Measurements from ENCODE around the gene PRKG1.

DNA sequence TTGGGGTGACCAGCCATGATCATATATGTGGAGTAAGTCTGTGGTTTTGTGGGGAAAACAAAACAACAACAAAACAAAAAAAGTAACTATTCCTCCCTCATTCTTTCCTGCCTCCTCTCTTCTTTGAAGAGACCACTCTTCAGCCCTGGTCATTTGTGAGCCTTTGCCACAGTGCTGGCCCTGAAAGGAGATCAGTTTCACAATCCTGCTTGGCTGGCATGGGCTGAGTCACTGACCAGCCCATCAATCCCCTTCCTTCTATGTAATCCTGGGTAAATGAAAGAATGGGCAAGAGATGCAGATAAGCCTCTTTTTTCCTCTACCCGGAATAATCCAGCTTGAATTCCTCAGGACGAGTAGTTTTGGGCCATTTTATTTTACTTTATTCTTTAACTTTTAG is 611.5 kb downstream of the PRKG1 start:
- TF ChIP-seq, protein P1, sequence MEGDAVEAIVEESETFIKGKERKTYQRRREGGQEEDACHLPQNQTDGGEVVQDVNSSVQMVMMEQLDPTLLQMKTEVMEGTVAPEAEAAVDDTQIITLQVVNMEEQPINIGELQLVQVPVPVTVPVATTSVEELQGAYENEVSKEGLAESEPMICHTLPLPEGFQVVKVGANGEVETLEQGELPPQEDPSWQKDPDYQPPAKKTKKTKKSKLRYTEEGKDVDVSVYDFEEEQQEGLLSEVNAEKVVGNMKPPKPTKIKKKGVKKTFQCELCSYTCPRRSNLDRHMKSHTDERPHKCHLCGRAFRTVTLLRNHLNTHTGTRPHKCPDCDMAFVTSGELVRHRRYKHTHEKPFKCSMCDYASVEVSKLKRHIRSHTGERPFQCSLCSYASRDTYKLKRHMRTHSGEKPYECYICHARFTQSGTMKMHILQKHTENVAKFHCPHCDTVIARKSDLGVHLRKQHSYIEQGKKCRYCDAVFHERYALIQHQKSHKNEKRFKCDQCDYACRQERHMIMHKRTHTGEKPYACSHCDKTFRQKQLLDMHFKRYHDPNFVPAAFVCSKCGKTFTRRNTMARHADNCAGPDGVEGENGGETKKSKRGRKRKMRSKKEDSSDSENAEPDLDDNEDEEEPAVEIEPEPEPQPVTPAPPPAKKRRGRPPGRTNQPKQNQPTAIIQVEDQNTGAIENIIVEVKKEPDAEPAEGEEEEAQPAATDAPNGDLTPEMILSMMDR (IDR thresholded peaks at IDR 0.05): no peak
- no peak for TF ChIP-seq POLR2A (IDR thresholded peaks at IDR 0.05)
